ENCODE results near the gene EPHA8.

Gene EPHA8

DNA sequence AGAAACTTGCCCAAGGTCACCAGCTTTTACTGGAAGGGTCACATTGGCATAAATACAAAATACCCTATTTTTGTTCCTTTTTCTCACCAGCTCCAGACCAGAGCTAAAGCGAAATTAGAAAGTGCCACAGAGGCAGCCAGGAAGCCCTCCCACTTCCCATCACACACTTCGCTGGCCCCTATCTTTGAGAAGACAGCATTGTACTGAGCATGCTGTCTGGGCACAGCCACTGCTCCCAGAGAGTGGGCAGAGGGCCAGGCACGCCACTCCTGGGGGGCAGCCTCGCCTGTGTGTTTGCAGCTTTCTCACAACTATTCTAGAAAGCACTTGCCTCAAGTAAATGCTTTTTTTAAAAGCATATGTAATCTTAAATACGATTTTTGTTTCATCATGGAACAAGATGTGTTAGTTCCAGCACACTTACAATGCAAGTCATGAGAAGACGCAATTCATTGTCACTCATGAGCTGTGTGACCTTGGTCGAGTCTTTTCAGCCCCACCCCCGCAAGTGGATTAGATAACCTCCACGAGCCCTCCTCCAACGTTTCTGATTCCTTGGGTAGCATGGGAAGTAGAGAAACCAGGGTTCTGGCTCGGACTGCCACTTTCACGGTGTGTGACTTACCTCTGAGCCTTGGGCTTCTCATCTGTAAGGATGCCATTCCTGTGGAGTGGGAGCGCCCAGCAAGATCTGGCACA, 25.7 kb upstream of the EPHA8 start:
- H3K9me3 ChIP-seq (ENCODE audit: control insufficient read depth, insufficient read depth, low read depth, low read length) = no peaks in the 10 kb centered on the region
- no peak overlapping the region for H3K27ac ChIP-seq (ENCODE audit: low read depth, low read length)
- H3K4me3 ChIP-seq (ENCODE audit: low read depth, low read length) = no peak overlapping the region
- H3K4me1 ChIP-seq (ENCODE audit: control insufficient read depth, insufficient read depth, low read length) = no peaks in the 10 kb centered on the region
- no peaks in the 10 kb centered on the region for H3K27me3 ChIP-seq (ENCODE audit: control insufficient read depth, insufficient read depth, low read length)
- H3K9ac ChIP-seq (ENCODE audit: low read length) = no peak overlapping the region
- H3K36me3 ChIP-seq (ENCODE audit: control insufficient read depth, insufficient read depth, low read length) = no peaks in the 10 kb centered on the region

DNA sequence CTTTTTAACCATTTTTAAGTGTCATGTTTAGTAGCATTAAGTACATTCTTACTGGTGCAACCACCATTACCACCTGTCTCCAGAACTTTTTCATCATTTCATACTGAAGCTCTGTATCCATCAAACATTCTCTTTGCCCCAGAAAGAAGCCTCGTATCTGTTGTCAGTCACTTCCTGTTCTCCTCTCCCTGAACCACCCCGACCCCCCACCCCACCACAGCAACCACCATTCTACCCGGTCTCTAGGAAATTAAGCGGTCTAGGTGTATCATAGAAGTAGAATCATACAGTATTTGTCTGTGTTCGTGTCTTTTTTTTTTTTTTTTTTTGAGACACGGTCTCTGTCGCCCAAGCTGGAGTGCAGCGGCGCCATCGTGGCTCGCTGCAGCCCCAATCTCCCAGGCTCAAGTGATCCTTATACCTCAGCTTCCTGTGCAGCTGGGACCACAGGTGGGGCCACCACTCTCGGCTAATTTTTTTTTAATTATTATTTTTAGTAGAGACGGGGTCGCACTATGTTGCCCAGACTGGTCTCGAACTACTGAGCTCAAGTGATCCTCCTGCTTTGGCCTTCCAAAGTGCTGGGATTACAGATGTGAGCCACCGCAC, 23.7 kb upstream of the EPHA8 start:
- Histone ChIP-seq H3K27me3 (ENCODE audit: control insufficient read depth, insufficient read depth, low read length) (no peaks in the 10 kb centered on the region), H3K27ac (ENCODE audit: low read depth, low read length) (no peak overlapping the region), H3K9ac (ENCODE audit: low read length) (no peak overlapping the region), H3K4me3 (ENCODE audit: low read depth, low read length) (no peak overlapping the region), H3K4me1 (ENCODE audit: control insufficient read depth, insufficient read depth, low read length) (no peaks in the 10 kb centered on the region), H3K36me3 (ENCODE audit: control insufficient read depth, insufficient read depth, low read length) (no peaks in the 10 kb centered on the region), H3K9me3 (ENCODE audit: control insufficient read depth, insufficient read depth, low read depth, low read length) (no peaks in the 10 kb centered on the region)

DNA sequence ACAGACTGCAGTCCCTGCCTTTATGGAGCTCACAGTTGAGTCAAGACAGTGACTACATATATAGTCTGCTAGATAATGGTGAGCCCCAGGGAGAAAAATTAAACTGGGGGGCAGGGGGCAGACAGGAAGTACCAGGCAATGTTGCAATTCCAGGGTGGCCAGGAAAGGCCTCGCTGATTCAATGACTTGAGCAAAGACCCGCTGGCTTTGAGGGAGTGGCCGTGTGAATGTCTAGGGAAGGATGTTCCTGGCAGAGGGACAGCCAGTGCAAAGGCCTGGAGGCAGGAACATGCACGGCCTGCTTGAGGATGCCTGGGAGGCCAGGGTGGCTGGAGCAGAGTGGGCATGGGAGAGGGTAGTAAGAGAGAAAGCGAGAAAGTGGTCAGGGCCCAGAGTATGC, 23.0 kb upstream of the EPHA8 start:
- Histone ChIP-seq H3K4me1 (ENCODE audit: control insufficient read depth, insufficient read depth, low read length) (no peaks in the 10 kb centered on the region), H3K4me3 (ENCODE audit: low read depth, low read length) (no peak overlapping the region), H3K9ac (ENCODE audit: low read length) (no peak overlapping the region), H3K36me3 (ENCODE audit: control insufficient read depth, insufficient read depth, low read length) (no peaks in the 10 kb centered on the region), H3K9me3 (ENCODE audit: control insufficient read depth, insufficient read depth, low read depth, low read length) (no peaks in the 10 kb centered on the region), H3K27me3 (ENCODE audit: control insufficient read depth, insufficient read depth, low read length) (no peaks in the 10 kb centered on the region), H3K27ac (ENCODE audit: low read depth, low read length) (no peak overlapping the region)

DNA sequence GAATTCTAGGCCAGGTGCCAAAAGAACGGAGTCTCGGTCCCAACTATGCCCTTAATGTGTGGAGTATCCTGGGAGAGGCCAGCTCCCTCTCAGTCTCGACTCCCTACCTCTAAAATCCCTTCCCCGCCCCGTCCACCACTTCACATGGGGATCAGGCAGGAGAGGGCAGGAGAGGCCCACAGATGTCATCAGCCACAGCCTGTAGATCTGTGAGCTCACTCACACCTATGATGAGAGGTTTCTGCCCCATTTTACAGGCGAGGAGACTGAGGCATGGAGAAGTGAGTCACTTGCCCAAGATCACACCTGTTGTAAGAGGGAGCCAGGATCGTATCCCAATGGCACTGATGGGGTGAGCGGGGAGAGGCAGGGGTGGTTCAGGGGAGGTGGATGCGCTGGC, 20.4 kb upstream of the EPHA8 start:
- no peak overlapping the region for H3K4me3 ChIP-seq (ENCODE audit: low read depth, low read length)
- no peak overlapping the region for H3K9ac ChIP-seq (ENCODE audit: low read length)
- H3K9me3 ChIP-seq (ENCODE audit: control insufficient read depth, insufficient read depth, low read depth, low read length) = no peaks in the 10 kb centered on the region
- H3K36me3 ChIP-seq (ENCODE audit: control insufficient read depth, insufficient read depth, low read length) = no peaks in the 10 kb centered on the region
- H3K27ac ChIP-seq (ENCODE audit: low read depth, low read length) = no peak overlapping the region
- peaks cover 17% of the 10 kb centered on the region for H3K27me3 ChIP-seq (ENCODE audit: control insufficient read depth, insufficient read depth, low read length)
- no peaks in the 10 kb centered on the region for H3K4me1 ChIP-seq (ENCODE audit: control insufficient read depth, insufficient read depth, low read length)

DNA sequence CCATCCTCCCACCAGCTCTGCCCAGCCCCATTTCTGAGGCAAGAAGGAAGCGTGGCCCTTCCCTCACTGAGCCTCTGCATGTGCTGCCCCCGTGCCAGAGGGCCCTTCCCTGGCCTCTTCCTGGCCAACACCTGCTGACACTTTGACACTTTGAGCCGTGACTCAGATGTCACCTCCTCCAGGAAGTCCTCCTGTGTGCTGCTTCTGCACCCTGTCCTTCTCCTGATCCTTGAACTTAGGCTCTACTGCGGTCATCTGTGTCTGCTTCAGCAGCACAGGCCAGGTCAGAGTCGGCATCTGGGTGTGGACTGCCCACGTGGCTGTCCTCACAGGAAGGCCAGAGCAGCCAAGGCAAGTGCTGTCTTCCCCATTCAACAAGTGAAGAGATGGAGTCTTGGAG, 19.6 kb upstream of the EPHA8 start:
- H3K27ac ChIP-seq (ENCODE audit: low read depth, low read length) = no peak overlapping the region
- H3K4me1 ChIP-seq (ENCODE audit: control insufficient read depth, insufficient read depth, low read length) = no peaks in the 10 kb centered on the region
- H3K36me3 ChIP-seq (ENCODE audit: control insufficient read depth, insufficient read depth, low read length) = no peaks in the 10 kb centered on the region
- H3K9ac ChIP-seq (ENCODE audit: low read length) = no peak overlapping the region
- no peaks in the 10 kb centered on the region for H3K9me3 ChIP-seq (ENCODE audit: control insufficient read depth, insufficient read depth, low read depth, low read length)
- peaks cover 20% of the 10 kb centered on the region for H3K27me3 ChIP-seq (ENCODE audit: control insufficient read depth, insufficient read depth, low read length)
- H3K4me3 ChIP-seq (ENCODE audit: low read depth, low read length) = no peak overlapping the region

DNA sequence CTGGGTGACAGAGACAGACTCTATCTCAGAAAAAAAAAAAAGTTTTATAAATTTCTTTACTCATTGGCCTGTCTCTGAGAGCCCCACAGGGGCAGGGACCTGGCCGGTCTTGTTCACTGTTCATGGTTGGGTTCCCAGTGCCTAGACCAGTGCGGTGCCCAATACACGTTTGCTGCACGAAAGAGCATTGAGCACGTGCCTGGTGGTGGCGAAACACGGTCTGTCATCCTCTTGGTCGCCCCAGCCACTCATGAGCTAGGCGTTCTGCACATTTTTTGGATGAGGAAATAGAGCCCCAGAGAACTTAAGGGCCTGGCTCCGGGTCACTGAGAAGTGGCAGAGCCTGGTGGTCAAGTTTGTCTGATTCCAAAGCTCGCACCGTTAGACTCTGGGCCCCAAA, 18.7 kb upstream of the EPHA8 start:
- H3K27me3 ChIP-seq (ENCODE audit: control insufficient read depth, insufficient read depth, low read length) = peaks cover 21% of the 10 kb centered on the region
- no peak overlapping the region for H3K9ac ChIP-seq (ENCODE audit: low read length)
- no peaks in the 10 kb centered on the region for H3K9me3 ChIP-seq (ENCODE audit: control insufficient read depth, insufficient read depth, low read depth, low read length)
- no peaks in the 10 kb centered on the region for H3K36me3 ChIP-seq (ENCODE audit: control insufficient read depth, insufficient read depth, low read length)
- H3K4me3 ChIP-seq (ENCODE audit: low read depth, low read length) = no peak overlapping the region
- no peak overlapping the region for H3K27ac ChIP-seq (ENCODE audit: low read depth, low read length)
- no peaks in the 10 kb centered on the region for H3K4me1 ChIP-seq (ENCODE audit: control insufficient read depth, insufficient read depth, low read length)

DNA sequence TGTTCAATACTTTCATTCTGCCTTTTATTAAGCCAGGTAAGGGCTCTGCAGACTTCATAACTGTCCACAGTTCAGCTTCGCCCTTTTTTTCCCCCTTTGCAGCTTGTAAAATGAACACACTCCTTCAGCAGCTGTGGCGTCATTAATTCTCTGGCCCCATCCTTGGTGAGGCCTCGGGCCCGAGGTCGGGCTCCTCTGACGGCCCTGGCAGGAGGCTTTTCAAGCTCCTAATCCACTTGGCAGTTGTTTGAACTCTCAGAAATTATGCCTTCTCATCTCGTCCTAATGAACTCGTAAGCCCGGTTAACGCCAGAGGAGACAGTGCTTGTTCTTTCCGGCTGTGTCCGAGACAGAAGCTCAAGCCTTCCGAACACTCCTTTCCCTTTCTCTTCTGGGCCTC, 18.1 kb upstream of the EPHA8 start:
- Histone ChIP-seq H3K27me3 (ENCODE audit: control insufficient read depth, insufficient read depth, low read length) (peaks cover 21% of the 10 kb centered on the region), H3K9me3 (ENCODE audit: control insufficient read depth, insufficient read depth, low read depth, low read length) (no peaks in the 10 kb centered on the region), H3K9ac (ENCODE audit: low read length) (no peak overlapping the region), H3K4me1 (ENCODE audit: control insufficient read depth, insufficient read depth, low read length) (no peaks in the 10 kb centered on the region), H3K36me3 (ENCODE audit: control insufficient read depth, insufficient read depth, low read length) (no peaks in the 10 kb centered on the region), H3K4me3 (ENCODE audit: low read depth, low read length) (no peak overlapping the region), H3K27ac (ENCODE audit: low read depth, low read length) (no peak overlapping the region)

DNA sequence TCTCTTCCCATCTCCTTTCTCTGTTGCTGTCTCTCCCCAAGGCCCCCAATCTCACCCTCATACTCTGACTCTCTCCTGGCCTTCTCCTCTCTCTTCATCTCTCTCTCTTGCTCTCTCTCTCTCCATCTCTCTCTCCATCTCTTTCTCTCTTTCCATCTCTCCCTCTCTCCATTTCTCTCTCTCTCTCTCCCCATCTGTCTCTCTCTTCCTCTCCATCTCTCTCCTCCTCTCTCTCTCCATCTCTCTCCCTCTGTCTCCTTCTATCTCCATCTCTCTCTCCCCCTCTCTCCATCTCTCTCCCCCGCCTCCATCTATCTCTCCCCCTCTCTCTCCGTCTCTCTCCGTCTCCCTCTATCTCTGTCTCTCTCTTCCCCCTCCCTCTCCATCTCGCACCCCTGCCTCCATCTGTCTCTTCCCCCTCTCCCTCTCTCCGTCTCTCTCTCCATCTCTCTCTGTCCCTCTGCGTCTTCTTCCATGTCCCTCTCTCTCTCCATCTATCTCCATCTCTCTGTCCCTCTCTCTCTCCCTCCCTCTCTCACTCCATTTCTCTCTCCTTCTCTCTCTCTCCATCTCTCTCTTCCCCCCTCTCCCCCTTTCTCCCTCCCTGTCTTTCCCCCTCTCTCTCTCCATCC, 16.0 kb upstream of the EPHA8 start:
- Histone ChIP-seq H3K9me3 (ENCODE audit: control insufficient read depth, insufficient read depth, low read depth, low read length) (no peaks in the 10 kb centered on the region), H3K36me3 (ENCODE audit: control insufficient read depth, insufficient read depth, low read length) (no peaks in the 10 kb centered on the region), H3K27me3 (ENCODE audit: control insufficient read depth, insufficient read depth, low read length) (peaks cover 21% of the 10 kb centered on the region), H3K9ac (ENCODE audit: low read length) (no peak overlapping the region), H3K27ac (ENCODE audit: low read depth, low read length) (no peak overlapping the region), H3K4me3 (ENCODE audit: low read depth, low read length) (no peak overlapping the region), H3K4me1 (ENCODE audit: control insufficient read depth, insufficient read depth, low read length) (no peaks in the 10 kb centered on the region)

DNA sequence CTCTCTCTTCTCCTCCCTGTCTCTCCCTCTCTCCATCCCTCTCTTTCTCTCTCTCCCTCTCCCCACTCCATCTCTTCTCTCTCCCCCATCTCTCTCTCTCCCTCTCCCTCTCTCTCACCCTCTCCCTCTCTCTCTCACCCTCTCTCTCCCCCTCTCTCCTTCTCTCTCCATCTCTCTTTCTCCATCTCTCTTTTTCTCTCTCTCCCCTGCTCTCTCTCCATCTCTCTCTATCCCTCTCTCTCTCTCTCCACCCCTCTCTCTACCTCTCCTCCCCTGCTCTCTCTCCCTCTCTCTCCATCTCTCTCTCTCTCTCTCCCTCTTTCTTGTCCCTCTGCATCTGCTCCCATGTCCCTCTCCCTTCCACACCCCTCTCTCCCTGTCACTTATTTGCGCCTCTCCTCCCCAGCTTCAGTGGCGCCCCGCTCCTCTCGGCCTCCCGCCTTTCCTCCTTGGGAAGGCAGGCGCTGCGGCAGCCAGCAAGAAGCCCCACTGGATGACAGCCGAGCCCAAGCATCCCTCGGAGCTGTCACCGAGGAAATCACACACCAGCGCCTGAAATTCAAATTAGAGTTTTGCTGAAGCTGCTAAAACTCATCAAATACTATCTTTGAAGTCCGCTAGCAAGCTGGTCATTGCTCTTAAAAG, 15.3 kb upstream of the EPHA8 start:
- no peak overlapping the region for H3K9ac ChIP-seq (ENCODE audit: low read length)
- no peaks in the 10 kb centered on the region for H3K9me3 ChIP-seq (ENCODE audit: control insufficient read depth, insufficient read depth, low read depth, low read length)
- peaks cover 21% of the 10 kb centered on the region for H3K27me3 ChIP-seq (ENCODE audit: control insufficient read depth, insufficient read depth, low read length)
- no peaks in the 10 kb centered on the region for H3K4me1 ChIP-seq (ENCODE audit: control insufficient read depth, insufficient read depth, low read length)
- no peaks in the 10 kb centered on the region for H3K36me3 ChIP-seq (ENCODE audit: control insufficient read depth, insufficient read depth, low read length)
- no peak overlapping the region for H3K4me3 ChIP-seq (ENCODE audit: low read depth, low read length)
- no peak overlapping the region for H3K27ac ChIP-seq (ENCODE audit: low read depth, low read length)

DNA sequence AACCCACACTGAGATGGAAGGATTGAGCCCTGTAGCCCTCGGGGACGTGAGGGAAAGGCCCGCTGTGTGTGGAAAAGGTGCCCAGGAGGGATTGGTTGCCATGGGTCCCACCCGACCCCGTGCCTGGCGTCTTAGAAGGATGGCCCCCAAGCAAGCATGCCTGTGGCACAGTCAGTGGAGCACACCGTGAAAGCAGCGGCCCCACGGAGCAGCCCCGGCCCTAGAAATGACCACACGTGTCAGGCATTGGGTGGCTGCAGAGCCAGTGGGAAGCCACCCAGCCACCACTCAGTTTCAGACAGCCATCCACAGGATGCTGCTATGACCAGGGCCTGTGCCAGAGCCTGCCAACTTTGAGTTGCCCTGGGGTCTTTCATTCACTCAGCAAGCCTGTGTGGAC, 13.3 kb upstream of the EPHA8 start:
- Histone ChIP-seq H3K4me3 (ENCODE audit: low read depth, low read length) (no peak overlapping the region), H3K9me3 (ENCODE audit: control insufficient read depth, insufficient read depth, low read depth, low read length) (no peaks in the 10 kb centered on the region), H3K9ac (ENCODE audit: low read length) (no peak overlapping the region), H3K27me3 (ENCODE audit: control insufficient read depth, insufficient read depth, low read length) (peaks cover 21% of the 10 kb centered on the region), H3K4me1 (ENCODE audit: control insufficient read depth, insufficient read depth, low read length) (peaks cover 19% of the 10 kb centered on the region), H3K27ac (ENCODE audit: low read depth, low read length) (no peak overlapping the region), H3K36me3 (ENCODE audit: control insufficient read depth, insufficient read depth, low read length) (no peaks in the 10 kb centered on the region)

DNA sequence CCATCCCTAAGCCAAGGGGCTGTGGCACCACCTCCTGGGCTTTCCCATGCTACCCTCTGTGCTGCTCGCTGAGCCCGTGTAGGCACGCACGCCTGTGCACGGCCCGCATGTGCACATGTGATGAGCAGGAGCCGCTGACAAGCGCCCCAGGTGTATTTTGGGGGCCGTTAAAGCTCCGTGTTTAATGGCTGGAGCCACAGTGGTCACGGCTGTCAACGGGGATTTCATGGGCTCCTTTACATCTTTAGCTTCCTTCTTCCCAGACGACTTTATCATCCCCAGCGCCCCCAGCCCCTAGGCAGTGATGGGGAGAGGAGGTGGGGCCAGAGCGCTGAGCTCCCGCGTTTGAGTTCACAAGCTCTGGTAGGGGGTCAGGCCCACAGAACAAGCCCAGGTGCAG, 11.7 kb upstream of the EPHA8 start:
- Histone ChIP-seq H3K4me3 (ENCODE audit: low read depth, low read length) (no peak overlapping the region), H3K36me3 (ENCODE audit: control insufficient read depth, insufficient read depth, low read length) (no peaks in the 10 kb centered on the region), H3K9ac (ENCODE audit: low read length) (no peak overlapping the region), H3K9me3 (ENCODE audit: control insufficient read depth, insufficient read depth, low read depth, low read length) (no peaks in the 10 kb centered on the region), H3K27me3 (ENCODE audit: control insufficient read depth, insufficient read depth, low read length) (peaks cover 18% of the 10 kb centered on the region), H3K27ac (ENCODE audit: low read depth, low read length) (no peak overlapping the region), H3K4me1 (ENCODE audit: control insufficient read depth, insufficient read depth, low read length) (peaks cover 34% of the 10 kb centered on the region)

Data from HUES6 (cell line).